Measurements from ENCODE around the gene STXBP6.

STXBP6 gene

DNA sequence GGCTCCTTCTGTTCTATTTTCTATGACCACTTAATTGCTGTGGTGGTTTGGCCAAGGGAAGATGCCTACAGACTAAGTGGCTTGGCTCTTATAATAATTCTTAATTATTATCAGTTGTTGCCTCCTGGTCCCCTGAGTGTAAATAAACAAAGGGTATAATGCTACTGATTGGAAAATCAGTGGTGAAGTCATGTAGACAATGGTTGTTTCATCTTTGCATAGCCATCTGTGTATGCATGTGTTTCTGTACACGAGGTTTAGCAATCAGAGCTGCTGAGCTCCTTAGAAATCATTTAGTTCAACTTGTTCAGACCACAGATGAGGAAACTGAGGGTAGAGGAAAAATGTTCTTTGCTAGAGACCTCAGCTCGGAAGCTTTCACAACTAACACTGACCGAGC is 152.2 kb downstream of the STXBP6 start:
- H3K9ac ChIP-seq (ENCODE audit: low read length), result no peak overlapping the region
- no peaks in the 10 kb centered on the region for H3K27me3 ChIP-seq (ENCODE audit: low read depth, low read length)
- no peak overlapping the region for H3K4me3 ChIP-seq (ENCODE audit: low read length)
- H3K27ac ChIP-seq (ENCODE audit: low read length), result no peak overlapping the region
- H3K9me3 ChIP-seq (ENCODE audit: insufficient read depth, low read length), result no peaks in the 10 kb centered on the region
- H2AFZ ChIP-seq (ENCODE audit: low read depth, low read length), result no peak overlapping the region
- TF ChIP-seq, protein P1, sequence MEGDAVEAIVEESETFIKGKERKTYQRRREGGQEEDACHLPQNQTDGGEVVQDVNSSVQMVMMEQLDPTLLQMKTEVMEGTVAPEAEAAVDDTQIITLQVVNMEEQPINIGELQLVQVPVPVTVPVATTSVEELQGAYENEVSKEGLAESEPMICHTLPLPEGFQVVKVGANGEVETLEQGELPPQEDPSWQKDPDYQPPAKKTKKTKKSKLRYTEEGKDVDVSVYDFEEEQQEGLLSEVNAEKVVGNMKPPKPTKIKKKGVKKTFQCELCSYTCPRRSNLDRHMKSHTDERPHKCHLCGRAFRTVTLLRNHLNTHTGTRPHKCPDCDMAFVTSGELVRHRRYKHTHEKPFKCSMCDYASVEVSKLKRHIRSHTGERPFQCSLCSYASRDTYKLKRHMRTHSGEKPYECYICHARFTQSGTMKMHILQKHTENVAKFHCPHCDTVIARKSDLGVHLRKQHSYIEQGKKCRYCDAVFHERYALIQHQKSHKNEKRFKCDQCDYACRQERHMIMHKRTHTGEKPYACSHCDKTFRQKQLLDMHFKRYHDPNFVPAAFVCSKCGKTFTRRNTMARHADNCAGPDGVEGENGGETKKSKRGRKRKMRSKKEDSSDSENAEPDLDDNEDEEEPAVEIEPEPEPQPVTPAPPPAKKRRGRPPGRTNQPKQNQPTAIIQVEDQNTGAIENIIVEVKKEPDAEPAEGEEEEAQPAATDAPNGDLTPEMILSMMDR (IDR thresholded peaks at IDR 0.05; ENCODE audit: low read depth, low read length), result no peak
- TF ChIP-seq EZH2phosphoT487 (IDR thresholded peaks at IDR 0.05; ENCODE audit: low read depth), result no peak
- H3K4me1 ChIP-seq (ENCODE audit: low read length), result no peaks in the 10 kb centered on the region
- no peaks in the 10 kb centered on the region for H4K20me1 ChIP-seq (ENCODE audit: insufficient read depth, low read length)
- H3K79me2 ChIP-seq (ENCODE audit: low read length), result no peaks in the 10 kb centered on the region
- H3K36me3 ChIP-seq (replicated peaks; ENCODE audit: low read depth, low read length), result no peaks in the 10 kb centered on the region
- H3K4me2 ChIP-seq (ENCODE audit: low read length), result no peak overlapping the region

DNA sequence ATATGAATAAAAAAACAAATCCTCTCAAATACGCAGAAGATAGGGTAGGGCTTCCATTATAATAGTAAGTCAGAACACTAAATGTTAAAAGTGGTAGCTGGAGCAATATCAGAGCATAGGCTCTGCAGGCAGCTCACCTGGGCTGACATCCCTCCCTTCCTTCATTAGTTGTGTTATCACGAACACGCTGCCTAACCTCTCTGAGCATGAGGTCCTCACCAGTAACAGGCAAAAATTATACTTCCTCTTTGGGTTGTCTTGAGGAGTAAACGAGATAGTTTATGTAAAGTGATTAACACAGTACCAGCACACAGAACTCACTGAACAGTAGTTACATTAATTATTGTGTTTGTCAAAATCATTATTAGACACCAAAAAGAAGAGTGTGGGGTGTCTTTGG is 154.3 kb downstream of the STXBP6 start:
- Histone ChIP-seq H3K4me1 (ENCODE audit: low read length) (no peaks in the 10 kb centered on the region), H3K4me3 (ENCODE audit: low read length) (no peak overlapping the region), H3K79me2 (ENCODE audit: low read length) (no peaks in the 10 kb centered on the region), H3K9me3 (ENCODE audit: insufficient read depth, low read length) (no peaks in the 10 kb centered on the region), H3K27ac (ENCODE audit: low read length) (no peak overlapping the region), H3K9ac (ENCODE audit: low read length) (no peak overlapping the region), H4K20me1 (ENCODE audit: insufficient read depth, low read length) (no peaks in the 10 kb centered on the region), H3K27me3 (ENCODE audit: low read depth, low read length) (no peaks in the 10 kb centered on the region), H3K36me3 (replicated peaks; ENCODE audit: low read depth, low read length) (no peaks in the 10 kb centered on the region), H2AFZ (ENCODE audit: low read depth, low read length) (no peak overlapping the region), H3K4me2 (ENCODE audit: low read length) (no peak overlapping the region)
- TF ChIP-seq EZH2phosphoT487 (IDR thresholded peaks at IDR 0.05; ENCODE audit: low read depth), result no peak

DNA sequence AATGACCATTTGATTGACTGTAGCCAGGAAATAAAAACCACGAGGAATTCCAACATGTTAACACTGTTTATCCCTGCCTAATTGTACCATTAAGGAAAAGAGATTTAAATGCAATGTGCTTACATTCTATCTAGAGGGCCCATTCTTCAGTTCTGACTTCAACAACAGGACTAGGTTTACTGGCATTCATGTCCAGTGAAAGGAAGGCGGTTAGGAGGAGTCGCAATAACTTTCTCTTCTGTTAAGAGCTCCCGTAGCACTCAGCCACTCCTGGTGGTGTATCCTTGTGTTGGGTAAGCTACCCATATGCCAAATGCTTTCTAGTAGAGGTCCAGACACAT is 154.7 kb downstream of the STXBP6 start:
- H3K36me3 ChIP-seq (replicated peaks; ENCODE audit: low read depth, low read length), result no peaks in the 10 kb centered on the region
- no peaks in the 10 kb centered on the region for H3K4me1 ChIP-seq (ENCODE audit: low read length)
- H3K9me3 ChIP-seq (ENCODE audit: insufficient read depth, low read length), result no peaks in the 10 kb centered on the region
- no peaks in the 10 kb centered on the region for H3K27me3 ChIP-seq (ENCODE audit: low read depth, low read length)
- H2AFZ ChIP-seq (ENCODE audit: low read depth, low read length), result no peak overlapping the region
- no peak overlapping the region for H3K4me2 ChIP-seq (ENCODE audit: low read length)
- no peak for TF ChIP-seq EZH2phosphoT487 (IDR thresholded peaks at IDR 0.05; ENCODE audit: low read depth)
- TF ChIP-seq, protein P1 (IDR thresholded peaks at IDR 0.05; ENCODE audit: low read depth, low read length), result no peak
- no peak overlapping the region for H3K27ac ChIP-seq (ENCODE audit: low read length)
- H3K4me3 ChIP-seq (ENCODE audit: low read length), result no peak overlapping the region
- H3K79me2 ChIP-seq (ENCODE audit: low read length), result no peaks in the 10 kb centered on the region
- H3K9ac ChIP-seq (ENCODE audit: low read length), result no peak overlapping the region
- H4K20me1 ChIP-seq (ENCODE audit: insufficient read depth, low read length), result no peaks in the 10 kb centered on the region

DNA sequence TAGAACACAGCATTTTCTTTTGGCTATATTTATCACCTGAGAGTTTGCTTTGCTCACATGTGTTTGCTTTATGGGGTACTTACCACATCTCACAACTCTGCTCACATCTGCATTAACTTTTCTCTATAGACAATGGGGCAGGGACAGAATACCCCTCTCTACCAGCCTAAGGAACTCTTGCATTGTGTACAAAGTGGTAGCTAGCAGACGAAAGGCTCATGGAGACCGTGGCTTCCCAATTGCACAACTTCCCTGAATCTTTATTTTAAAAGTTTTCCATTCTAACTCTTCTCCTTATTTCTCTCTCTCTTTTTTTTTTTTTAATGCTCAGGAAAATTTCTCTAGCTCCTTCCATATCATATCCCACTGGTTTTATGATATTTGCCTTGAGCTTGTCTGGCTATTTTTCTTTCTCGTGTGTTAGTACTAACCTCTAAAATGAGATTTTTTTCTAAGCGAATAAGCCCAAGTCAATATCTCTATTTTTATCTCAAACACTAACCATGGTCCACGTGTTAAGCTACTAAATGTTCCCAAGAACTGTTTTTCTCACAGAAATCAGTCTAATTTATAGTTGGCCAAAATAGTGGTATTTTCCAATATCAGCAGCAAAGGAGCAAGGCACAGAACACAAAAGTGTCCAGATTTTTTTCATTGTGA is 155.2 kb downstream of the STXBP6 start:
- no peaks in the 10 kb centered on the region for H3K27me3 ChIP-seq (ENCODE audit: low read depth, low read length)

More for the DNA sequence above, 155.2 kb downstream of the STXBP6 start:
- H3K79me2 ChIP-seq (ENCODE audit: low read length), result no peaks in the 10 kb centered on the region
- H3K27ac ChIP-seq (ENCODE audit: low read length), result no peak overlapping the region
- H3K36me3 ChIP-seq (replicated peaks; ENCODE audit: low read depth, low read length), result no peaks in the 10 kb centered on the region
- no peak for TF ChIP-seq EZH2phosphoT487 (IDR thresholded peaks at IDR 0.05; ENCODE audit: low read depth)
- TF ChIP-seq, protein P1 (IDR thresholded peaks at IDR 0.05; ENCODE audit: low read depth, low read length), result no peak
- no peaks in the 10 kb centered on the region for H3K9me3 ChIP-seq (ENCODE audit: insufficient read depth, low read length)
- no peak overlapping the region for H2AFZ ChIP-seq (ENCODE audit: low read depth, low read length)
- no peaks in the 10 kb centered on the region for H3K4me1 ChIP-seq (ENCODE audit: low read length)
- H4K20me1 ChIP-seq (ENCODE audit: insufficient read depth, low read length), result no peaks in the 10 kb centered on the region
- H3K9ac ChIP-seq (ENCODE audit: low read length), result no peak overlapping the region
- no peak overlapping the region for H3K4me2 ChIP-seq (ENCODE audit: low read length)
- H3K4me3 ChIP-seq (ENCODE audit: low read length), result no peak overlapping the region
